ENCODE data around the gene FAM163A. TPM values are rescaled to one million over a fixed set of nuclear protein-coding genes. Genes with fewer than 3 reads are reported as not detected.

Gene FAM163A
- total and polyA plus RNA-seq, 12 donors = 0.34 to 7.0 (median 2.6) TPM; not detected in 4

DNA sequence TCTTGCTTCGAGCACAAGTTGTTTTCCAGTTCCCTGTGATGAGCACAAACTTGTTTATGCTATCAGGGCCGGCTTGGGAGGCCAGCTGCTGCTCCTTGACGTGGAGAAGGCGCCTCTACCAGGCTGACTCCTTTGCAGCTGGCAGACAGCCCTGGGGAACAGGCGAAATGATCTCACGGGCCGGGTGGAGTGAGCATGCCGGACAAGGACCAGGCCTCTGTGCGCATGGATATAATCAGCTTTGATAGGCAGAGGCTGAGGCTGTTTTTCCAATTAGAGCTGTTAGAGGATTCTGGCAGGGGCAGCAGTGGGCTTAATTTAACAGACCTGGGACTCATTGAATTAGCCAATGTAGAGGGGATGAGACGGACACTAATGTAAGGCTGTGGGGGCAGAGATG, 38.9 kb downstream of the FAM163A start:
- WGBS, 4 donors = 81 to 90% (median 84%) methylated on average over 10 of the region's 10 CpGs
- peaks cover 0 to 5% of the 10 kb centered on the region in 2 donors for H3K4me1 ChIP-seq (replicated peaks in 1 of 2)

DNA sequence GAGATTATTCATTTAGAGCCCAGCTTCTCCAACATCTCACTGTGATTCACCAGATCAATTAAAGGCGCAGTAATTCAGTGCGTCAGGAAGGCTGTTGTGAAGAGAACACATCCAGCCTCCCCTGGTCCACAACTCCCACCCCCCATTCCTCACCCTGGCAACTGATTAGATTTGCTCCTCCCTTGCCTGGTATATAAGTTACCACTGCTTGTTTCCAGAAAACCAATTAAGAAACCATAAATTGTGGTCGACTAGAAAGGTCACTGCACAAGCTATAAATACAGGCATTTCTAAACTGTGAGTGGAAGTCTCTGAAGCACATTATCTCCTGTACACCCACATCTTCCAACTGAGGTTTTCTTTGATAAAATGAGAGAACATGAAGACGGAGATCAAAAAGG, 41.9 kb downstream of the FAM163A start:
- H3K4me1 ChIP-seq (replicated peaks in 1 of 2) = peaks cover 0 to 5% of the 10 kb centered on the region in 2 donors
- H3K4me3 ChIP-seq = no peak overlapping the region
- 44 to 57% (median 49%) methylated on average over 4 of the region's 4 CpGs for whole genome bisulfite sequencing, 4 donors

More for the DNA sequence above, 38.9 kb downstream of the FAM163A start:
- peak in 3 of 7 donors; percentile 44 to 95 (median 53) for DNase-seq
- no peaks in the 10 kb centered on the region for H3K9me3 ChIP-seq (replicated peaks in 1 of 3)
- H3K36me3 ChIP-seq (replicated peaks in 1 of 2) = no peaks in the 10 kb centered on the region
- H3K27me3 ChIP-seq = no peaks in the 10 kb centered on the region
- H3K4me3 ChIP-seq = no peak overlapping the region
- intact Hi-C loops (cut with DNase I) = no loop called here
- no peak for TF ChIP-seq POLR2A (IDR thresholded peaks at IDR 0.05)
- TF ChIP-seq, protein P1, sequence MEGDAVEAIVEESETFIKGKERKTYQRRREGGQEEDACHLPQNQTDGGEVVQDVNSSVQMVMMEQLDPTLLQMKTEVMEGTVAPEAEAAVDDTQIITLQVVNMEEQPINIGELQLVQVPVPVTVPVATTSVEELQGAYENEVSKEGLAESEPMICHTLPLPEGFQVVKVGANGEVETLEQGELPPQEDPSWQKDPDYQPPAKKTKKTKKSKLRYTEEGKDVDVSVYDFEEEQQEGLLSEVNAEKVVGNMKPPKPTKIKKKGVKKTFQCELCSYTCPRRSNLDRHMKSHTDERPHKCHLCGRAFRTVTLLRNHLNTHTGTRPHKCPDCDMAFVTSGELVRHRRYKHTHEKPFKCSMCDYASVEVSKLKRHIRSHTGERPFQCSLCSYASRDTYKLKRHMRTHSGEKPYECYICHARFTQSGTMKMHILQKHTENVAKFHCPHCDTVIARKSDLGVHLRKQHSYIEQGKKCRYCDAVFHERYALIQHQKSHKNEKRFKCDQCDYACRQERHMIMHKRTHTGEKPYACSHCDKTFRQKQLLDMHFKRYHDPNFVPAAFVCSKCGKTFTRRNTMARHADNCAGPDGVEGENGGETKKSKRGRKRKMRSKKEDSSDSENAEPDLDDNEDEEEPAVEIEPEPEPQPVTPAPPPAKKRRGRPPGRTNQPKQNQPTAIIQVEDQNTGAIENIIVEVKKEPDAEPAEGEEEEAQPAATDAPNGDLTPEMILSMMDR (IDR thresholded peaks at IDR 0.05) = no peak
- peak overlapping the region in 1 of 5 donors; percentile 63 for H3K27ac ChIP-seq

DNA sequence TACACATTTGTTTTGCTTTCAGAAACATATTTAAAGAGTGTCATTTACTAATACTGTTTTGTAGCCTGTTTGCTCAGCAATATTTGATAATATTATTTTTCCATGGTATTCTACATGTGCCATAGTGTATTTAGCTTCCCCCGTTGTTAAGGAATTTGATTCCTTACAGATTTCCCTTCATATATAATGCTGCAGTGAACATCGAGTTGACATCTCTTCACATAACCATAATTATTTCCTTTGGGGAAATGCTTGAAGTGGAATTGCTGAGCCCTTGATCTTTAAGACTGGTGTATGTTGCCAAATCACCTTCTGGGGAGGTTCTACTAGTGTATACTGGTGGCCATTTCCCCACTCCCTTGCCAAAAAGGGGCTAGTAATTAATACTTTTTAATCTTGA, 42.6 kb downstream of the FAM163A start:
- peaks cover 0 to 5% of the 10 kb centered on the region in 2 donors for H3K4me1 ChIP-seq (replicated peaks in 1 of 2)
- TF ChIP-seq, protein P1 (IDR thresholded peaks at IDR 0.05) = no peak
- no peak for TF ChIP-seq POLR2A (IDR thresholded peaks at IDR 0.05)
- no peaks in the 10 kb centered on the region for H3K9me3 ChIP-seq (replicated peaks in 1 of 3)
- intact Hi-C loops (cut with DNase I) = no loop called here
- no peak overlapping the region for H3K4me3 ChIP-seq
- no peaks in the 10 kb centered on the region for H3K36me3 ChIP-seq (replicated peaks in 1 of 2)
- DNase-seq = no peak
- 54 to 61% (median 58%) methylated on average over 2 of the region's 2 CpGs for whole genome bisulfite sequencing, 4 donors
- no peaks in the 10 kb centered on the region for H3K27me3 ChIP-seq
- H3K27ac ChIP-seq = peak overlapping the region in 1 of 5 donors; percentile 61

More for the DNA sequence above, 41.9 kb downstream of the FAM163A start:
- intact Hi-C loops (cut with DNase I) = no loop called here
- peak overlapping the region in 1 of 5 donors; percentile 61 for H3K27ac ChIP-seq
- H3K27me3 ChIP-seq = no peaks in the 10 kb centered on the region
- TF ChIP-seq, protein P1 (IDR thresholded peaks at IDR 0.05) = no peak
- TF ChIP-seq POLR2A (IDR thresholded peaks at IDR 0.05) = no peak
- H3K36me3 ChIP-seq (replicated peaks in 1 of 2) = no peaks in the 10 kb centered on the region
- H3K9me3 ChIP-seq (replicated peaks in 1 of 3) = no peaks in the 10 kb centered on the region
- peak in 1 of 7 donors; percentile 71 for DNase-seq

DNA sequence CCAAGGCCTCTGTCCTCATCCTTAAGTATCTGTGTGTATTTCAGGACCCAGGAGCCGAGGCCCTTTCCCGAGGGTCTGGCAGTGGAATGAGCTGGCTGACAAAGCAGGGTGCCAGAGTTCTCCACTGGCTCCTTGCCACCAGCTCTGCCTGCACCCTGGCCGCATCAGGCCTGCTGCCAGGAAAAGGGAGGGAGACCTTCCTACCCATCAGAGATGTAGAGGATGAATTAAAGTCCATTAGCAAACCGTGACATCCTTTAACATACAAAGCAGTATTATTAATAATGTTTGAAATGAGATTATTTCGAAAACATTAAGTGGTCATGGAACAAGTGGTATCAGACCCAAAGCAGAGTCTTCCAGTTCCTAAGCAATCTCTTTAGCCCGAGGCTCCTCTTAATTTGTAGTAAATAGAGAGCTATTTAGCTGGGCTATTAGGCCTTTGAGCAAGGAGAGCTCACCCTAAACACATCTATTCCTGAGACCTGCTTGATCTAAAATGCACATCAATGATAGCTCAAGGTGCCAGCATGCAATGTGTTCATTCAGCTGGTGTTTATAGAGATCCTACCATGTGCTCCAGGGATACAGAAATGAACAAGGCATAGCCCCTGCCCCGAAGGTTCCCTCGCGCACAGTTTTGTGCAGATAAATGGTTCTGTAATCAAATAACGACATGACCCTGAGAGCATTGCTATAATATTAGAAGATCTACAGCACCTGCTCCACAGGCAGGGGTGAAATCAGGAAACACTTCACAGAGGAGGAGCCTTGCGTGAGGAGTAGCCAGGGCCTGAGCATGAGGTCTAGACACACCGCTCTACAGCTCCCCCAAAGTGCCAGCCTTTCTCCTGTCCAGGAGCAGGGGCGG, 44.0 kb downstream of the FAM163A start:
- Histone ChIP-seq H3K4me1 (replicated peaks in 1 of 2) (peaks cover 0 to 5% of the 10 kb centered on the region in 2 donors), H3K9me3 (replicated peaks in 1 of 3) (no peaks in the 10 kb centered on the region), H3K27me3 (no peaks in the 10 kb centered on the region), H3K36me3 (replicated peaks in 1 of 2) (no peaks in the 10 kb centered on the region), H3K27ac (peak overlapping the region in 1 of 5 donors; percentile 61), H3K4me3 (no peak overlapping the region)
- intact Hi-C loops (cut with DNase I) = no loop called here
- TF ChIP-seq POLR2A (IDR thresholded peaks at IDR 0.05) = no peak
- TF ChIP-seq, protein P1 (IDR thresholded peaks at IDR 0.05) = no peak
- peak in 2 of 7 donors; percentile 34 to 85 for DNase-seq
- 70 to 87% (median 81%) methylated on average over 13 of the region's 13 CpGs for WGBS, 4 donors

Data from adrenal gland (tissue), 12 donors.